ENCODE results near the gene RGS10. TPM values are rescaled to one million over a fixed set of nuclear protein-coding genes. Genes with fewer than 3 reads are reported as not detected.
A peak's percentile ranks its signal among the peaks of the same experiment; 100 is the strongest.

RGS10 gene
- total and polyA plus RNA-seq, 10 of the 15 experiments (the other 5 are each of a cell fraction or from before 2014, with no cell fraction given): 72.8 to 193 (median 127) TPM

DNA sequence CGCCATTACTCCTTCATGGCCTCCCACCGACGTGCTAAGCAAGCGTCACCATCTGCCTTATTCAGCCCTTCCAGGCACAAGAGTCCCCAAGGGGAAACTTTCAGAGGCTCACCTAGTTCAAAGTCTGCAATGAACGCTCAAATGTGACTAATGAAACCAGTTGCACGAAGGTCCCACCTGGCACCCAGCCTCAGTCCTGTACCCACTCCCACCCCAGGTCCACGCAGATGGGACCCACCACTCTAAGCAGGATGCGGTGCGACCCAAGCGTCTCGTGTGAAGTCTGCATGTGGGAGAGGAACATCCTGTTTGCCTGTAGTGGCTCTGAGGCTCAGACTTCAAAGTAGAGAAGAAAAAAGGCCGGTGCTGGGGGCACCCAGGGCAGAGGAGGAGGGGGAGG is 40.3 kb downstream of the RGS10 start (continued):
- TF ChIP-seq NR2C1 (IDR thresholded peaks at IDR 0.05) (no peak), NFXL1 (IDR thresholded peaks at IDR 0.05; ENCODE audit: borderline replicate concordance) (no peak), SUZ12 (IDR thresholded peaks at IDR 0.05; ENCODE audit: unreplicated experiment) (no peak), SMAD1 (IDR thresholded peaks at IDR 0.05; ENCODE audit: low read depth, partially characterized antibody) (no peak), KDM1A (IDR thresholded peaks at IDR 0.05; ENCODE audit: borderline replicate concordance) (no peak), RB1 (IDR thresholded peaks at IDR 0.05; ENCODE audit: borderline replicate concordance) (no peak), KLF5 (IDR thresholded peaks at IDR 0.05; ENCODE audit: partially characterized antibody) (no peak), BMI1 (IDR thresholded peaks at IDR 0.05; ENCODE audit: borderline replicate concordance) (no peak)
- TF ChIP-seq, protein P1, sequence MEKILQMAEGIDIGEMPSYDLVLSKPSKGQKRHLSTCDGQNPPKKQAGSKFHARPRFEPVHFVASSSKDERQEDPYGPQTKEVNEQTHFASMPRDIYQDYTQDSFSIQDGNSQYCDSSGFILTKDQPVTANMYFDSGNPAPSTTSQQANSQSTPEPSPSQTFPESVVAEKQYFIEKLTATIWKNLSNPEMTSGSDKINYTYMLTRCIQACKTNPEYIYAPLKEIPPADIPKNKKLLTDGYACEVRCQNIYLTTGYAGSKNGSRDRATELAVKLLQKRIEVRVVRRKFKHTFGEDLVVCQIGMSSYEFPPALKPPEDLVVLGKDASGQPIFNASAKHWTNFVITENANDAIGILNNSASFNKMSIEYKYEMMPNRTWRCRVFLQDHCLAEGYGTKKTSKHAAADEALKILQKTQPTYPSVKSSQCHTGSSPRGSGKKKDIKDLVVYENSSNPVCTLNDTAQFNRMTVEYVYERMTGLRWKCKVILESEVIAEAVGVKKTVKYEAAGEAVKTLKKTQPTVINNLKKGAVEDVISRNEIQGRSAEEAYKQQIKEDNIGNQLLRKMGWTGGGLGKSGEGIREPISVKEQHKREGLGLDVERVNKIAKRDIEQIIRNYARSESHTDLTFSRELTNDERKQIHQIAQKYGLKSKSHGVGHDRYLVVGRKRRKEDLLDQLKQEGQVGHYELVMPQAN (conservative IDR thresholded peaks at IDR 0.05): no peak

DNA sequence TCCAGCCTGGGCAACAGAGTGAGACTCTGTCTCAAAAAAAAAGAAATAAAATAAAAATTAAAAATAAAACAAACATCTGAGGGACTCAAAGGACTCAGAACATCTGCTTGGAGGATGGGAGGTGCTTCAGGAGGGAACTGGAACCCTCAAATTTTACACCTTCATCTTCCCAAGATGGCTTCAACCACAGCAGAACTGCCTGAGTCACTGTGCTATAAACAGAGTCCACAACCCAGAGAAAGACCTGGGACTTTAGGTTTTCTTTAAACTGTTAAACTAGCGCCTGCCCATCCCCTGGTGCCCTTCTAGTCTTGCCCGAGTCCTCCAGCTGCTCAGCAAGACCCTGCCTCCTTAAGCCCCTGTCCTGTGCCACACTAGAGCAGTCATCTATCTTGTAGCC is 40.8 kb downstream of the RGS10 start:
- RAD21 ChIA-PET (ENCODE audit: unreplicated experiment): interaction anchor here (0.8 to 2.0 kb wide), 2 partner anchors 37 to 39 kb away, joined by 3 to 4 read pairs; no protein-coding TSS in a partner anchor
- peak; percentile 66 for ATAC-seq
- 94% methylated on average over 2 of the region's 2 CpGs for WGBS (ENCODE audit: insufficient coverage, insufficient replicate concordance, low lambda C conversion rate, missing lambda C conversion rate)
- TF ChIP-seq YY1 (IDR thresholded peaks at IDR 0.05; ENCODE audit: low read depth, low read length) (0 out of 2 replicates have a peak, but pooled peaks have one; percentile 8), CHD1 (IDR thresholded peaks at IDR 0.05; ENCODE audit: low read depth, low read length) (0 out of 2 replicates have a peak, but pooled peaks have one; percentile 47), HDGF (IDR thresholded peaks at IDR 0.05) (no peak), SPI1 (IDR thresholded peaks at IDR 0.05; ENCODE audit: borderline replicate concordance, insufficient read depth, low read depth, low read length) (peak; percentile 76; the same call in 1 of the 2 replicates), MEF2A (IDR thresholded peaks at IDR 0.05; ENCODE audit: insufficient read depth, low read depth, low read length) (0 out of 2 replicates have a peak, but pooled peaks have one; percentile 39), RUNX3 (IDR thresholded peaks at IDR 0.05; ENCODE audit: low read length) (peak; percentile 45; the same call in 1 of the 2 replicates), BRCA1 (IDR thresholded peaks at IDR 0.05; ENCODE audit: low read depth, low read length) (no peak), SMARCA5 (IDR thresholded peaks at IDR 0.05) (no peak)
- peak overlapping the region; percentile 26; the same call in 1 of the 2 replicates for H3K4me2 ChIP-seq (ENCODE audit: control insufficient read depth, insufficient read depth)
- intact Hi-C loops (cut with micrococcal nuclease; ENCODE audit: unreplicated experiment) (no loop called here), in situ Hi-C loops (cut with MboI) (no loop called here)
- no peaks in the 10 kb centered on the region for H3K79me2 ChIP-seq (ENCODE audit: control insufficient read depth, insufficient read depth, low read length)
- H3K27me3 ChIP-seq (replicated peaks in 1 of 2; ENCODE audit: control insufficient read depth in 2 of 2, insufficient read depth in 2 of 2, low read length in 1 of 2): no peaks in the 10 kb centered on the region
- no peak overlapping the region for H3K4me3 ChIP-seq
- peaks cover 24% of the 10 kb centered on the region for H3K4me1 ChIP-seq (ENCODE audit: control insufficient read depth, insufficient read depth, low read length)
- H3K27ac ChIP-seq (ENCODE audit: control insufficient read depth, insufficient read depth): peak overlapping the region; percentile 55
- H4K20me1 ChIP-seq (ENCODE audit: control insufficient read depth, insufficient read depth): no peaks in the 10 kb centered on the region
- POLR2A ChIA-PET: interaction anchor here (1.2 to 1.3 kb wide), 2 partner anchors 15 to 41 kb away, joined by 4 read pairs; partner anchors contain the start of gene RGS10
- CTCF ChIA-PET: interaction anchor here (0.6 to 2.5 kb wide), 4 partner anchors 12 to 29 kb away, joined by 3 to 19 read pairs (median 4); no protein-coding TSS in a partner anchor
- no TSS peak for BruUV-seq (replicated peaks)
- H2AFZ ChIP-seq (ENCODE audit: control insufficient read depth, low read depth, low read length): peak overlapping the region; percentile 3; the same call in 1 of the 2 replicates
- H3K9me3 ChIP-seq (replicated peaks; ENCODE audit: control insufficient read depth, insufficient read depth, low read length): no peaks in the 10 kb centered on the region
- FAIRE-seq: no peak
- SMC1A ChIA-PET (ENCODE audit: uncharacterized antibody, unreplicated experiment): interaction anchor here (1.0 to 3.8 kb wide), 3 partner anchors 12 to 39 kb away, joined by 3 to 19 read pairs (median 12); no protein-coding TSS in a partner anchor
- DNase-seq (ENCODE audit: low read depth, low spot score): no peak
- no peak overlapping the region; the same call in 1 of the 2 replicates for H3K9ac ChIP-seq (ENCODE audit: control insufficient read depth, insufficient read depth, low read length)
- H3K36me3 ChIP-seq (ENCODE audit: control insufficient read depth in 2 of 2, insufficient read depth in 2 of 2, low read length in 1 of 2): peaks cover 6 to 10% of the 10 kb centered on the region in 2 experiments; a peak in 3 of 4 replicates
